H7 (cell line): ENCODE results near the gene COTL1. TPM values are rescaled to one million over a fixed set of nuclear protein-coding genes. Genes with fewer than 3 reads are reported as not detected.
"Not testable (repeated sequence)": the region's sequence is repeated elsewhere in the genome, so short reads cannot be mapped to it uniquely, and the experiment has no call there.

Experiments used
- DNase-seq: peaks from one replicate; pipeline ENCODE4 v3.0.0; 2012
- H3K27me3 ChIP-seq: 2 replicates; pipeline ENCODE4 v1.6.0; 2011; ENCODE audit warnings: mild to moderate bottlenecking, low read length; ENCODE audit not compliant: control insufficient read depth, insufficient read depth
- H3K36me3 ChIP-seq: replicated peaks from 2 replicates; pipeline ENCODE4 v1.5.1; 2011; ENCODE audit warnings: low read length; ENCODE audit not compliant: control insufficient read depth, insufficient read depth
- H3K4me3 ChIP-seq: 2 replicates; pipeline ENCODE4 v1.5.1; 2011; ENCODE audit warnings: low read depth, mild to moderate bottlenecking, control low read depth, low read length, moderate library complexity; ENCODE audit not compliant: insufficient read depth
- total RNA-seq: library from RNA; depleted of rRNA; stranded (reverse); fragments of >200 nt; shearing (Covaris generic); gene quantifications from 2 replicates; pipeline ENCODE4 v1.2.3, GENCODE V29; 2014; rRNA removed

Gene COTL1
- total RNA-seq, 1 experiment from 2014 or later: 118 TPM

- Histone ChIP-seq H3K27me3 (no peaks in the 10 kb centered on the region), H3K36me3 (no peaks in the 10 kb centered on the region), H3K4me3 (no peak overlapping the region)
- DNase-seq: peak; percentile 67
Measured at GRCh38 chr16:84526794-84527531, 90.9 kb downstream of the COTL1 start.

DNA sequence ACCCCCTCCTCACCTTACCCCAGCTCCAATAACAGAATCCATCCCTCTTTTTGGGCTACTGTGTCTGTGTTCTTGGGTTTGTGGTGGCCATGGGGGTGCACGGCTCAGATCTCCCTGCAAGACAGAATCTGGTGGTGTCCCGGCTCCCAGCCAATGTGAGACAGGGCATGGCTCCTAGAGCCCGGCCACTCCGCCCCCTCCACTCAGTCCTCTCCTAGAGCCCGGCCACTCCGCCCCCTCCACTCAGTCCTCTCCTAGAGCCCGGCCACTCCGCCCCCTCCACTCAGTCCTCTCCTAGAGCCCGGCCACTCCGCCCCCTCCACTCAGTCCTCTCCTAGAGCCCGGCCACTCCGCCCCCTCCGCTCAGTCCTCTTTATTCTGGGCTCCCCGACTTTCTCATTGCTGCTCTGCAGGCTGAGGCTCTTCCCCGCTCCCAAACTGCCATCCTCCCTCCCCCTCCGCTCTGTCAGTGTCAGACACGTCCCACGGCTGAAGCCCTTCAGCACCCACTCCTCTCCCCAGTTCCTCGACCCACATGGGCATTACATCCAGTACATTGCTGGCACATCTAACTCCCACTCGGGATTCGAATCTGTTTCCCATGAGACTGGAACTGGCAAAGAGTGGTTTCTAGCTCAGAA is 92.8 kb downstream of the COTL1 start:
- not testable (repeated sequence) for H3K27me3 ChIP-seq, H3K36me3 ChIP-seq, H3K4me3 ChIP-seq
- peak; percentile 71 for DNase-seq

DNA sequence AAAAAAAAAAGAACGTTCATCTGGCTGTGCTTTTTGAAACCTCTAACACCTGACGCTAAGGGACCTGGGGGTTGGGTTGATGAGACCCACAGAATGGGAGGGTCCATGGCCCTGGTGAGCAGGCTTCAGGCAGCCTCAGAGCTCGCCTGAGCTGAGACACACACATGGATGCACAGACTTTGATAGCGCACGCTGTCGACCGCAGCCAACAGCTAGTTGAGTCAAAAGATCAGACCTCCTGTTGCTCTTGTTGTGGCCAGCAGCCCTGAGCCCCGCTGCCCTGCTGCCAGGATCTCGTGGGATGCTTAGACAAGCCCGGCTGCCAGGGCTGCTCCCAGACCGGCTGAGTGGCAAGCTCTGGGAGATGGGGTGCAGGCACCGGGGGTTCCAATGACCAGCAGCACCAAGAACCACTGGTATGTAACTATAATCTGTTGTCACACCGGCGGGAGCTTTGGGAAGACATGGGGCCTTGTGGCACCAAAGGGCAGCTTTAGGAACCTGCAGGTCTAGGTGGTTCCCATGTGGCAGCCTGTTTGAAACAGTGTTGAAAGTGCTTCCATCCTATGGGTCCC is 93.4 kb downstream of the COTL1 start:
- DNase-seq: no peak
- Histone ChIP-seq H3K36me3 (no peaks in the 10 kb centered on the region), H3K27me3 (no peaks in the 10 kb centered on the region), H3K4me3 (no peak overlapping the region)

GRCh38 chr16:84521497-84521770 is 96.4 kb downstream of the COTL1 start:
- no peak for DNase-seq
- Histone ChIP-seq H3K27me3 (no peaks in the 10 kb centered on the region), H3K36me3 (no peaks in the 10 kb centered on the region), H3K4me3 (no peak overlapping the region)

GRCh38 chr16:84520725-84521496 is 97.0 kb downstream of the COTL1 start:
- no peak overlapping the region for H3K4me3 ChIP-seq
- no peak for DNase-seq
- H3K27me3 ChIP-seq: no peaks in the 10 kb centered on the region
- H3K36me3 ChIP-seq: no peaks in the 10 kb centered on the region

- DNase-seq: no peak
- H3K27me3 ChIP-seq: no peaks in the 10 kb centered on the region
- H3K4me3 ChIP-seq: no peak overlapping the region
- H3K36me3 ChIP-seq: no peaks in the 10 kb centered on the region
Measured at GRCh38 chr16:84519855-84520254, 98.0 kb downstream of the COTL1 start.

GRCh38 chr16:84518804-84519341 is 99.0 kb downstream of the COTL1 start:
- no peaks in the 10 kb centered on the region for H3K36me3 ChIP-seq
- DNase-seq: no peak
- H3K27me3 ChIP-seq: no peaks in the 10 kb centered on the region
- H3K4me3 ChIP-seq: no peak overlapping the region

- H3K36me3 ChIP-seq, DNase-seq, H3K27me3 ChIP-seq, H3K4me3 ChIP-seq: not testable (repeated sequence)
Measured at GRCh38 chr16:84518220-84518619, 99.7 kb downstream of the COTL1 start.

- DNase-seq: no peak
- no peaks in the 10 kb centered on the region for H3K27me3 ChIP-seq
- H3K4me3 ChIP-seq: no peak overlapping the region
- no peaks in the 10 kb centered on the region for H3K36me3 ChIP-seq
Measured at GRCh38 chr16:84517366-84517765, 100.5 kb downstream of the COTL1 start.

Other genes starting within 250 kb of the COTL1 start
- 0.24 and 0.37 TPM in 2 replicates for gene ATP2C2, start 249.5 kb downstream of the COTL1 start, total RNA-seq
- 9.2 and 11.6 TPM in 2 replicates for gene MEAK7, start 113.4 kb downstream of the COTL1 start, total RNA-seq
- 76.6 and 92.3 TPM in 2 replicates for gene KLHL36, start 30.4 kb upstream of the COTL1 start, total RNA-seq
- 132 and 150 TPM in 2 replicates for gene USP10, start 81.9 kb upstream of the COTL1 start, total RNA-seq
- gene CRISPLD2, start 201.9 kb upstream of the COTL1 start, total RNA-seq: 2.0 and 4.2 TPM in 2 replicates